ENCODE measurements around the gene KLF16. TPM values are rescaled to one million over a fixed set of nuclear protein-coding genes. Genes with fewer than 3 reads are reported as not detected.

The KLF16 gene
- total RNA-seq, 1 experiment from 2014 or later = 45.5 TPM

- Mint-ChIP-seq H3K27ac (ENCODE audit: low read depth, unreplicated experiment) (peak overlapping the region; percentile 95), H3K4me1 (ENCODE audit: insufficient read depth, unreplicated experiment) (peaks cover 26% of the 10 kb centered on the region), H3K27me3 (ENCODE audit: insufficient read depth, unreplicated experiment) (no peaks in the 10 kb centered on the region), H3K9me3 (ENCODE audit: unreplicated experiment) (no peaks in the 10 kb centered on the region), H3K4me3 (ENCODE audit: unreplicated experiment) (peak overlapping the region; percentile 84), H3K36me3 (ENCODE audit: insufficient read depth, unreplicated experiment) (peaks cover 25% of the 10 kb centered on the region)
- ChIA-PET POLR2A (interaction anchor here (0.7 to 1.0 kb wide), 3 partner anchors 17 to 37 kb away, joined by 3 read pairs; no protein-coding TSS in a partner anchor), CTCF (interaction anchor here (0.7 to 2.5 kb wide), 4 partner anchors 10 to 301 kb away, joined by 3 to 19 read pairs (median 8); no protein-coding TSS in a partner anchor)
- BruUV-seq (replicated peaks) = no TSS peak
- TF ChIP-seq CTCF (IDR thresholded peaks at IDR 0.05; ENCODE audit: unreplicated experiment) = no peak
- intact Hi-C loops (cut with micrococcal nuclease) = no loop called here
- DNase-seq (ENCODE audit: unreplicated experiment) = peak; percentile 34
Observed at GRCh38 chr19:1847684-1848398, 15.5 kb downstream of the KLF16 start.

- TF ChIP-seq CTCF (IDR thresholded peaks at IDR 0.05; ENCODE audit: unreplicated experiment) = no peak
- BruUV-seq (replicated peaks) = no TSS peak
Observed at GRCh38 chr19:1847348-1847683, 16.1 kb downstream of the KLF16 start.

GRCh38 chr19:1846517-1847204 lies 16.7 kb downstream of the KLF16 start:
- ChIA-PET POLR2A (interaction anchor here (0.7 to 1.0 kb wide), 4 partner anchors 18 to 38 kb away, joined by 3 read pairs; no protein-coding TSS in a partner anchor), CTCF (interaction anchor here (0.7 to 2.5 kb wide), 5 partner anchors 9 to 300 kb away, joined by 3 to 19 read pairs (median 4); no protein-coding TSS in a partner anchor)
- no peak for TF ChIP-seq CTCF (IDR thresholded peaks at IDR 0.05; ENCODE audit: unreplicated experiment)
- BruUV-seq (replicated peaks) = no TSS peak
- peaks cover 26% of the 10 kb centered on the region for H3K4me1 Mint-ChIP-seq (ENCODE audit: insufficient read depth, unreplicated experiment)
- DNase-seq (ENCODE audit: unreplicated experiment) = no peak
- peak overlapping the region; percentile 95 for H3K27ac Mint-ChIP-seq (ENCODE audit: low read depth, unreplicated experiment)
- no peaks in the 10 kb centered on the region for H3K27me3 Mint-ChIP-seq (ENCODE audit: insufficient read depth, unreplicated experiment)
- intact Hi-C loops (cut with micrococcal nuclease) = no loop called here
- peaks cover 31% of the 10 kb centered on the region for H3K36me3 Mint-ChIP-seq (ENCODE audit: insufficient read depth, unreplicated experiment)
- peak overlapping the region; percentile 84 for H3K4me3 Mint-ChIP-seq (ENCODE audit: unreplicated experiment)
- no peaks in the 10 kb centered on the region for H3K9me3 Mint-ChIP-seq (ENCODE audit: unreplicated experiment)

More at GRCh38 chr19:1847348-1847683, 16.1 kb downstream of the KLF16 start:
- no peaks in the 10 kb centered on the region for H3K27me3 Mint-ChIP-seq (ENCODE audit: insufficient read depth, unreplicated experiment)
- H3K9me3 Mint-ChIP-seq (ENCODE audit: unreplicated experiment) = no peaks in the 10 kb centered on the region
- ChIA-PET CTCF (interaction anchor here (0.7 to 2.5 kb wide), 4 partner anchors 9 to 301 kb away, joined by 3 to 19 read pairs (median 8); no protein-coding TSS in a partner anchor), POLR2A (interaction anchor here (0.7 to 1.0 kb wide), 3 partner anchors 17 to 37 kb away, joined by 3 read pairs; no protein-coding TSS in a partner anchor)
- H3K4me1 Mint-ChIP-seq (ENCODE audit: insufficient read depth, unreplicated experiment) = peaks cover 26% of the 10 kb centered on the region
- peaks cover 25% of the 10 kb centered on the region for H3K36me3 Mint-ChIP-seq (ENCODE audit: insufficient read depth, unreplicated experiment)
- H3K4me3 Mint-ChIP-seq (ENCODE audit: unreplicated experiment) = peak overlapping the region; percentile 84
- intact Hi-C loops (cut with micrococcal nuclease) = no loop called here
- DNase-seq (ENCODE audit: unreplicated experiment) = no peak
- peak overlapping the region; percentile 95 for H3K27ac Mint-ChIP-seq (ENCODE audit: low read depth, unreplicated experiment)

GRCh38 chr19:1845642-1846041 lies 17.7 kb downstream of the KLF16 start:
- H3K4me1 Mint-ChIP-seq (ENCODE audit: insufficient read depth, unreplicated experiment) = peaks cover 26% of the 10 kb centered on the region
- ChIA-PET CTCF (interaction anchor here (0.8 to 2.5 kb wide), 3 partner anchors 8 to 87 kb away, joined by 3 to 19 read pairs (median 12); no protein-coding TSS in a partner anchor), POLR2A (interaction anchor here (0.5 kb wide), 1 partner anchor 561 kb away, joined by 3 read pairs; no protein-coding TSS in a partner anchor)
- no peaks in the 10 kb centered on the region for H3K27me3 Mint-ChIP-seq (ENCODE audit: insufficient read depth, unreplicated experiment)
- no peak for TF ChIP-seq CTCF (IDR thresholded peaks at IDR 0.05; ENCODE audit: unreplicated experiment)
- H3K36me3 Mint-ChIP-seq (ENCODE audit: insufficient read depth, unreplicated experiment) = peaks cover 26% of the 10 kb centered on the region
- H3K27ac Mint-ChIP-seq (ENCODE audit: low read depth, unreplicated experiment) = peak overlapping the region; percentile 32
- DNase-seq (ENCODE audit: unreplicated experiment) = no peak
- no peaks in the 10 kb centered on the region for H3K9me3 Mint-ChIP-seq (ENCODE audit: unreplicated experiment)
- intact Hi-C loops (cut with micrococcal nuclease) = no loop called here
- no peak overlapping the region for H3K4me3 Mint-ChIP-seq (ENCODE audit: unreplicated experiment)
- BruUV-seq (replicated peaks) = no TSS peak
